ENCODE measurements around the gene PWWP2B.
"Not testable (repeated sequence)": the region's sequence is repeated elsewhere in the genome, so short reads cannot be mapped to it uniquely, and the experiment has no call there.

Gene PWWP2B

DNA sequence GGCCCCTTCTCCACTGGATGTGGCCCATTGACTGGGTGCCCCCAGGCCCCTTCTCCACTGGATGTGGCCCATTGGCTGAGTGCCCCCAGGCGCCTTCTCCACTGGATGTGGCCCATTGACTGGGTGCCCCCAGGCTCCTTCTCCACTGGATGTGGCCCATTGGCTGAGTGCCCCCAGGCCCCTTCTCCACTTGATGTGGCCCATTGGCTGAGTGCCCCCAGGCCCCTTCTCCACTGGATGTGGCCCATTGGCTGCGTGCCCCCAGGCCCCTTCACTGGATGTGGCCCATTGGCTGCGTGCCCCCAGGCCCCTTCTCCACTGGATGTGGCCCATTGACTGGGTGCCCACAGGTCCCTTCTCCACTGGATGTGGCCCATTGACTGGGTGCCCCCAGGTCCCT, 39.1 kb downstream of the PWWP2B start:
- not testable (repeated sequence) for DNase-seq

DNA sequence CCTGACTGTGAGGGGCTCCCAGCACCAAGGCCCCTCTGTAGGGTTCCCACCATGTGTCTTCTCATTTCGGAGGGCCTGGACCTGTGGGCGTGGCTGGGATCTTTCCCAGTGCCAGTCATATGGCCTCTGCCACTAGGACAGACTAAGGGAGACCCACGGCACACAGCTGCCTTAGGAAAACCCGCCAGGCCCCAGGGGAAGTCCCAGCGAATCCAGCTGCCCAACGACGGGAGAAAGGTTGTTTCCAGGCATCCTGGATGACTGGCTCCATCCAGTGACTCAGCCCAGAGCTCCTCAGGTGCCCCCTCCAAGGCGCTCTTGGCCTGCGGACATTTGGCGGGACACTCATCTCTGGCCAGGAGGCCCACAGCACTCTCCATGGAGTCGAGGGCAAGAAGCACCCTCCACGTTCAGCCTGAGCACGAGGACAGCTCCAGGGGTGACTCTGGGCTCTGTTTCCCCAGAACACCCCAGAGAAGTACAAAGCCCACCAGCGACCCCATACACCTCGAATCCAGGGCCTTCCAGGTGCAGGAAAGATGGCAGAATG, 39.9 kb downstream of the PWWP2B start:
- DNase-seq: no peak

DNA sequence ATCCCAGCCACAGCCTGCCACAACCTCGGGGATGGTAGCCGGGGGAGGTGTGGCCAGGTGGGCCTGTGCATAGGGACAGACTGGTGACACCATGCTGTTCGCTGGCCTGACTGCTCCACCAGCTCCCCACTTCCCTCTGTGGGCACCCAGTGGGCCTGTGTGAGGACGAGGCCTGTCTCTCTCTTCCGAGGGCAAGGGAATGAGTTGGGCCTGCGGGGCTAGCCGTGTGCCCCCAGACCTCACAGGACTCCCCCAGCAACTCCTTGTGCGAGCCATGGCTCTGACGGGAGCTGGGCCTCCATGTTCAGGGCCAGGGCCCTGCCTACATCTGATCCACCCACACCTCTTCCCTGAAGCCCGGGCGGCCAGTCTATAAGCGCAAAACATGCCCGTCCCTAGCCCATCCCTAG, 40.5 kb downstream of the PWWP2B start:
- DNase-seq: no peak

DNA sequence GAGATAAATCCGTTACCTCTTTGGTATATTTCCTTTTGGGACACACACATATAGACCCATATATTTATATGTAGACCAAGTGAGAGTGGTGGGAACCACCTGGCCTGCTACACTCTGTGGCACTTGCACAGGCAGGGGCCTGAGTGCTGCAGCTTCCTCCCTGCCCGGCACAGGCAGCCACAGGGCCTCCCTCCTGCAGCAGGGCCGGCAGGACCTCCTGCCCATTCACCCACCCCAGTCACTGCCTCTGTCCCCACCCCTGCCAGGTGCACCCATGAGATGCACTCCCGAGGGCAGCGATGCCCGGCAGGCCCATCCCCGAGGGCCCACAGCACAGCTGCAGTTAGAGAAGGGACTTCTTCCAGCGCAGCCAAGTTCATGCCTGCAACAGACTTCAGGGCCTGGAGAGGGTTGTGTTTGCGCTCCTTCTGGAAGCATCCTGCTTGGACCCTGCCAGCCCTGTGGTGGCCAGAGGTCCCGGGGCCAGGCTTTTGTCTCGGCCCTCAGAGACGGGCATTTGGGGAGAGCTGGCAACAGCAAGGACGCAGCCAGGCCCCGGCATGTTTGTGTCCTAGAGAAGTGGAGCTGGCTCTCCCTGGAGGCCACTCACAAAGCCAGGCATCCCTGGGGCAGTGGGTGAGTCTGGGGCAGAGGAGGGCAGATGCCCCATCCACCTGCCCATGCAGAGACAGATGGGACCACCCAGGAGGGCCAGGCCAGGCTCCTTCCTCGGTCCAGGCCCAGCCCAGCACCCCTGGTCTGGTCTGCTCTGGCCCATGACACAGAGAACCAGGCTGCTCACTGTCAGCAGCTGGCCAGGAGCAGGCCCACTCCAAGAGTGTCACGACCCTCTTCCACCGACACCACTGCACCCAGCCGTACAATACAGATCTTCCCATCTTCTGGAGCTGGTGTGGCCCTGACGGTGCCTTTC, 41.4 kb downstream of the PWWP2B start:
- DNase-seq: no peak

DNA sequence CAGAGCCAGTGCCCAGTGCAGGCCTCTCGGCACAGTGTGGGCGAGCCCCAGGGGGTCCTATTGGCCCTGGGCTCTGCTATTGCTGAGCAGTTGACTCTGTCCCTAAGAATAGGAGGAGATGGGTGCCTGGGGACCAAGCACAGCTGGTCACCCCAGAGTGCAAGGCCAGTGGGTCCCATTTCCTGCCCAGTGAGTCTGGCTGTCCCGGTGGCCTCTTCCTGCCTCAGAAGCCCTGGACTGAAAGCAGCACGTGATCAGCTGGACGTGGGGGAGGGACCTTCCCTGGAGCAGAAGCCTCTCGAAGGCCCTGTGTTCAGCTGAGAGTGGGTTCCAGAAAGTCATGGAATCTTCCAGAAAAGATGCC, 42.0 kb downstream of the PWWP2B start:
- DNase-seq: no peak

DNA sequence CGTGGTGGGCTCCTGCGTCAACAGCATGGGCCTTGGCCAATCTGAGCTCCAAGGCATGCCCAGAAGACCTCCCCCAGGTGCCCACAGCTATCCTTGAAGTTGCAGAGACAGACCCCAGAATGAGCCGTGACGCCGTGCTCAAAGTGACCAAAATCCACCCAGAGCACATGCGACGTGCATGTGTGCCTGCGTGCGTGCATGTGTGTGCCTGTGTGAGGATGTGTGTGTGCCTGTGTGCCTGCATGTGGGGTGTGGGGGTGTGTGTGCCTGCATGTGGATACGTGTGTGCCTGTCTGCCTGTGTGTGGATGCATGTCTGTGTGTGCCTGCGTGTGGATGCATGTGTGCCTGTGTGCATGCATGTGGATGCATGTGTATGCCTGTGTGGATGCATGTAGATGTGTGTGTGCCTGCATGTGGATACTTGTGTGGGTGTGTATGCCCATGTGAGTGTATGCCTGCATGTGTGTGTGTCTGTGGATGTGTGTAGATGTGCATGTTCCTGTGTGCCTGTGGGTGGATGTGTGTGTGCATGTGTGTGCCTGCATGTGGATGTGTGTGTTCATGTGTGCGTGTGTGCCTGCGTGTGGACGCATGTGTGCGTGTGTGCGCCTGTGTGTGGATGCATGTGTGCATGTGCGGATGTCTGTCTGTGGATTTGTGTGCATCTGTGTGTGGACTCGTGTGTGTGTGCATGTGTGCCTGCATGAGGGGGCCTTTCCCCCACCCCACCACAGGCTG, 42.6 kb downstream of the PWWP2B start:
- DNase-seq: no peak

DNA sequence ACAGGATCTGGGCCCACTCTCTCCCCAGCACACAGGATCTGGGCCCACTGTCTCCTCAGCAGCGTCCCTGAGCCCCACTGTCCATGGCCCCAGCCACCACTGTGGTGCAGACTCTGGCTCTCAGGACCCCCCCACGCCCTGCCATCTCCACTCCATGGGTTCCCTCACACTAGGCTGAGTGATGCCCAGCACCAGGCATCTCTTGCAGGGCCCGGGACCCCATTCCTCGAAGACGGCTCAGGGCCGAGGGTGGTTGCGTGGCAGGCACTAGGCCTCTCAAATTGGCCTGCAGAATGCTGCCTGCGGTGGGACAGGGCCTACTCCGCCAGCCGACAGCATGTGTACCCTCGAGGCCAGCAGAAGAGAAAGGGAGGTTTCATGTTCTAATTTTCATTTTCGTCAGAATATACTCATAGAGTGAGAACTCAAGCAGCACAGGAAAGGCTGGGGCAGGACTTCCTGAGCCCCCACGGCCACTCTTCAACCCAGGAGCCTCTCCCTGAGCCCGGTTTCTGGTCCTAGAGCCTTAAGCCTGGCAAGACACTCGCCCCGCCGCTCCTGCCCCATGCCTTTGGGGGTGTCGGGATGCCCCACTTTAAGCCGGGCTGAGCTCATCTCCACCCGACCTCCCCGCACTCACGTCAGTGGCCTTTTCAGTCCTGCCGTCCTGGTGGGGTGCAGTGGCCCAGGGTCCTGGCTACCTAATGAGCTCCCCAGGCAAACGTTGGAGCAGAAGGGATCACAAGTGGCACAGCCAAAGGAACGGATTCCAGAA, 44.0 kb downstream of the PWWP2B start:
- no peak for DNase-seq

DNA sequence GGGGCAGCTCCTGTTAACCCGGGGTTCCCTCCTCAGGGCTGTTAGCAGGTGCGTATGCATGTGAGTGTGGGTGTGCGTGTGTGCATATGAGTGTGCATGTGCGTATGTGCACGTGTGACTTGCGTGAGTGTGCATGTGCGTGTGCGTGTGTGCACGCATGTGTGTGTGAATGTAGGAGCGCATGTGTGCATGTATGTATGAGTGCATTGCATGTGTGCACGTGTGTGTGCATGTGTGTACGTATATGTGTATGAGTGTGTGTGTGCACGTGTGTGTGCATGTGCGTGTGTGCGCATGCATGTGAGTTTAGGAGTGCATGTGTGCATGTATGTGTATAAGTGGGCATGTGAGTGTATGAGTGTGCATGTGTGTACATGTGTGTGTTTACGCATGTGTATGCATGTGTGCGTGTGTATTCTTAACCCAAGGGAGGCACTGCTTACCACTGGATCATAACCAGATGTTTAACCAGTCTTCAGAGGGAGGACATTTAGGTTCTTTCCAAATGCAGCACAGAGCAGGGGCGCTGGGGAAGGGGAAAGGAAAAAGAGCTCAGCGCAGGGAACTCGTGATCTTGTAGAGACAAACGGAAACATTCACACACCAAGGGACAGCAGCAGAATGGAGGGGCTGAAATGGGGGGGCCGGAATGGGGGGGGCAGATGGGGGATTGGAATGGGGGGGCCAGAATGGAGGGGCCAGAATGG, 45.0 kb downstream of the PWWP2B start:
- DNase-seq: no peak

DNA sequence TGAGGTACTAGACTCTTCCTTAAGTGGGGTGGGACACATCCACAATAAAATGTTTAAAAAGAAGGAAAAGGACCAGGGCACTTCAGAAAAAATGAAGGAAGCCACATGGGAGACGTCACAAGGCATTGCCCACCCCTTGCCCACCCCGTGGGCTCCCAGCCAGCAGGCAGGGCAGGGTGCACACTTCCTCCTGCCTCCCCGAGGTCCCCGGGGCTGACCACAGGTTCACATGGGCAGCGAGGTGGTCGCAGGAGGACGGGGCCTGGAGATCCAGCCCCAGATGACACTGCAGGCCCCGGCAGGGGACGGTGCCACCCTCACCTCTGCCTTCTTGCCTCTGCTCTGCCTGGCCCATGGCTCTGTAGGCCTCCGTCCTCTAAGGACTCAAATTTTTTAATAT, 45.6 kb downstream of the PWWP2B start:
- no peak for DNase-seq

DNA sequence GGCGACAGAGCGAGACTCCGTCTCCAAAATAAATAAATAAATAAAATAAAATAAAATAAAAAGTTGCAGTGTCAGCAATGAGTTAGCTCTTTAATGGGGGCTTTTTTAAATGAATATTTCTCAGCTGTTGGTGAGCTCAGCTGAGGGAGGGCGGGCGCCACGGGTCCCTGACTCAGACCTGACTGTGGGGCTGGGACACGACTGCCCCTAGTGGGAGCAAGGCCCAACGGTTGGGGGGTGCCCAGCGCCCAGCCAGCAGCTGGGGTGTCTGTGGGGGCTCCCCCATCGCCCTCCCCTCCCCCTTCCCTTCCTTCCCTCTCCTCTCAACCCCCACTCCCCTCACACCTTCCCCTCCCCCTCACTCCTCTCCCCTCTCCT, 46.6 kb downstream of the PWWP2B start:
- DNase-seq: no peak

DNA sequence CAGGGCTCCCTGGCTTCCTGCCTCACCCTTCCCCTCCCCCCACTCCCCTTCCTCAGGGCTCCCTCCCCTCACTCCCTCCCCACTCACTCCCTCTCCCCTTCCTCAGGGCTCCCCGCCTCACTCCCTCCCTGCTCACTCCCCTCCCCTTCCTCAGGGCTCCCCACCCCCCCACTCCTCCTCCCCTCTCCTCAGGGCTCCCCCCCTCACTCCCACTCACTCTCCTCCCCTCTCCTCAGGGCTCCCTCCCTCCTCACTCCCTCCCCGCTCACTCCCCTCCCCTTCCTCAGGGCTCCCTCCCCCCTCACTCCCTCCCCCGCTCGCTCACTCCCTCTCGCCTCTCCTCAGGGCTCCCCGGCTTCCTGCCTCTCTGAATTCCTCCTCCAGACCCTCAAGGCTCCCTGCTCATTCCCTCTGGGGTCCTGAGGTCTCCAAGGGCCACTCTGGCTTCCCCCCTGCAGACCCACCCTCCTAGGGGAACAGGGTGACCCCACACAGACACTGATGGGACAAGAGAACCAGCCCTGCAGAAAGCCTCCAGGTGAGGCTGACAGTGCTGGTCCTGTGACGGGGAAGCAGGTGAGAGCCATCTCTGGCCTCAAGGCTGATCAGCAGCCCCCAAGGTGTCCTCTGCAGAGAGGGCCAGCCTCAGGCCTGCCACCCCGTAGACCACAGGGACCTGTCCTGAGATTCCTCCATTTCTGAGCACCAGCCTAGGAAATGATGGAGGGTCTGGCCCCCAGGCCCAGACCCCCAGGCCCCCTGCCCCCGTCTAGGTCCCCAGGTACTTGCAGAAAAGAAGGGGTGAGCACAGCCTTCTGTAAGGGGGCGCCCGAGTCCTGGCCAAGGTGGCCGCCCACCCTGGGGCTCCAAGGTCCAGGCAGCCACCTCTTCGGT, 47.2 kb downstream of the PWWP2B start:
- DNase-seq: no peak

DNA sequence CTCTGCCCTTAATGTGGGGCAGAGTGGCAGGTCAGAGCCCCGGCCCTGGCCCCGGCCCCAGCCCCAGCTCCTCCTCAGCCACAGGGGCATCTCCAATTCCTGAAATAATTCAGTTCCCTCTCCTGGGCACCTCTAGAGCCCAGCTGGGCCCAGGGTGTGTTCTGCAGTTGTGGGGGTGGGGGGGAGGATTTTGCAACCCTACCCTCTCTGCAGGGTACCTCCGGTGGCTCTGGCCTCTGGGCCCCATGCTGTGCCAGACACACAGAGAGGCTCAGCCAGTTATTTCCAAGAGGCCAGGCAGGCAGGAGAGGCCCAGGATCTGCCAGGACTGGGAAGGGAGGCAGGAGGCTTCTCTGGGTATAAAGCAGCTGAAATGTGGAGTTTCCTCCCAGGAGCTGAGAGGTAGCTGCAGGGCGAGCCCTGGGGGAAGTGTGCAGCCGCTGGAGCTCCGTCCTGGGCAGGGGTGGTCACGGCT, 47.9 kb downstream of the PWWP2B start:
- DNase-seq: no peak

DNA sequence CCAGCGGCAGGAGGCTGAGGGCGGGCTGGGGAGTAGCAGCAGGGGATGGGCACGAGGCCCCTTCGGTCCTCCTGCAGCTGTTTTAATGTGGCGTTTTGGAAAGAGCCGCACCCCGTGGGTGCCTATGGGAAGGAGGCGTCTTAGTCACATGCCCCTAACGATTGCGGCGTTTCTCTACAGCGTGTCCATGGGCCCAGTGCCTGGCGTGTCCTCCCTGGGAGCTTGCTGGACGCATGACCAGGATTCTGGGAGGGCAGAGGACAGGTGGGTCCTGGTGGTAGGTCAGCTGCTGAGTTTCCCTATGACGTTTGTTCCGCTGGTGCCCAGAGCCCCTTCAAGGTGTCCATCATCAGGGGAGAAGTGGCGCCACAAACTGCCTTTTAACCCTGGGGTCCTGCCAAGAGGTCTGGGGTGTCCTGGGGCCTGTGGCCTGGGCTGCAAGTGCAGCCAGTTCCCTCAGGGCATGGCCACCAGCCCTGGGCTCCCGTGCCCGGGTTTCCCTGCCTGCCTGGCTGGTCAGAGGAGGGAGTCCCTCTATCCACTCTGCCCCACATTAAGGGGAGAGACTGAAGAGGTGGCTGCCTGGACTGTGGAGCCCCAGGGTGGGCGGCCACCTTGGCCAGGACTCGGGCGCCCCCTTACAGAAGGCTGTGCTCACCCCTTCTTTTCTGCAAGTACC, 48.7 kb downstream of the PWWP2B start:
- no peak for DNase-seq

DNA sequence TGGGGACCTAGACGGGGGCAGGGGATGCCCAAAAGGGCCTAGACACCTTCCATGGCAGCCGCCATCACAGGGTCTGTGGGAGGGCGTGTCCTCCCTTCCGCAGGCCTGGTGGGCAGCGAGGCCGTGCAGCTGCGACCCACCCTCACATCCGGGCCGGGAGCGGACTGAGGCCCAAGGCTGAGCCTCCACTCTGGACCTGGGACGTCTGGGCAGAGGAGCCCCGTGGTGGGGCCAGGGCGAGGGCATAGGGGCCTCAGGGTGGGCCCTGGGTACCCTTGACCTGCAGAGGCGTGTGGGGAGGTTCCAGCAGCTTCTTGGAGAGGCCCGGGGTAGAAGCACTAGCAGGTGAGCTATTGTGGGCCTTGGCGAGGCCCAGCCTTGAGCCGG, 49.2 kb downstream of the PWWP2B start:
- DNase-seq: no peak

DNA sequence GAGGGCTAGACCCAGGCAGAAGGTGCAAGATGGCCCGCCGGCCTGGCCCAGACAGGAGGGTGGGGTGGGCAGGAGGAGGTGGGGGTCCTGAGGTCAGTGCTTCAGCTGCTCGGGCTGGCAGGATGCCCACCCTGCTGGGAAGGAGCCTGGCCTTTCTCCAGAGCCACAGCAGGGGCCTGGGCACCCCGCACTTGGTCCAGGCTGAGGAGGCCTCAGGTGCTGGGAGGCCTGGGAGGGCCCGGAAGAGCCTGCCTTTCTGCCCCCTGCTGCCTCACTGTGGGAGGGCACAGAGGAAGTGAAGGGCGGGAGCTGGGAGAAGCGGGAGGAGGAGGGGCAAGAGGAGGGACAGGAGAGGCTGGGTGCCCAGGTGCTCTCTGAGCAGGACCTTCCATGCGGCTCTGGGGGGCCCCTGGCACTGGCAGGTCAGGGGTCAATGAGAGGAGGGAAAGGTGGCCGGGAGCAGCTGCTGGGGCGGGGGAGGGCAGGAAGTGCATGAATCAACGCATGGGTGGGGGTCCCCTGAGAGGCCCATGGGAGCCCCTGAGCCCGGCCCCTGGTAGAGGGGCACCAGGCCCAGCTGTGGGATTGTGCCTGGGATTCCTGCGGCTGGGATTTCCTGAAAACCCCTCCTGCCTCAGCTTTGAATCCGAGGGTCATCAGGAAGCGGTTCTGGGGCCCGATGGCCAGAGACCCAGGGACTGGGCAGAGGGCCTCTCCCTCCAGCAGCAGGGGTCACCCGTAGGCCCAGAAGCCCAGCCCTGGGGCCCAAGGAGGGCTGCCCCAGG, 49.9 kb downstream of the PWWP2B start:
- no peak for DNase-seq

DNA sequence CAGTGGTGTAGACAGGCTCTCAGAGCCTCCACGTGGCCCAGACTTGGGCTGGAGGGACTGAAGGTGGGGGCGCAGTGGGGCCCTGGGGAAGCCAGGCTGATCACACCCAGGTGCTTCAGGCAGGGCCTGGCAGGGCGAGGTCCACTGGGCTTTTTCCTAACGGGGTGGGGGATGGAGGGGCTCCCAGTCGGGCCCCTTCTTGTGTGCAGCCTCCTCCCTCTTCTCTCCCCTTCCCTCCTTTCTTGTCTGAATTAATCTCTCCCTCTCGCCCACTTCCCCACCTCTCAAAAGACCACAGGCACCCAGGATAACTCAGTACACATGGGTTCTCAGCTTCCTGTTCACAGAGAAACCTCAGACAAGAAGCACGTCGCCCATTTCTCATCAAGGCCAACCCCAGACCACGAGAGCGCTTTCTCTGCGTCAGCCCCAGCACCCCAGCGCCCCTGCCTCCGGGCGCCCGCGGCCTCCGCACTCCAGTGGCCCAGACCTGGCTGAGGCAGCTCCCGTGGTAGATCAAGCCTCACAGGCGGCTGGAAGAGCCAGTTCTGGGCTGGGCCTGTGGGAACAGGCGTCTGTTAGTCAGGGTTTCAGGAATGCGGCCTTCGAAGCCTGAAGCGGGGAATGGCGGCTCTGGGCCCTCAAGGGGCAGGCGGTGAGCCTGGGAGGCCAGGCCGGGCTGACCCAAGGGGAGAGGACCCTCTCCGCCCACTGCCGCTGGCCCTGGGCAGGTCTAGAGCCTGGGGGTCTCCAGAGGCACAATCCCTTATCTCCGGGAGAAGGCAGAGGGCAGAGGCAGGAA, 50.6 kb downstream of the PWWP2B start:
- DNase-seq: no peak

DNA sequence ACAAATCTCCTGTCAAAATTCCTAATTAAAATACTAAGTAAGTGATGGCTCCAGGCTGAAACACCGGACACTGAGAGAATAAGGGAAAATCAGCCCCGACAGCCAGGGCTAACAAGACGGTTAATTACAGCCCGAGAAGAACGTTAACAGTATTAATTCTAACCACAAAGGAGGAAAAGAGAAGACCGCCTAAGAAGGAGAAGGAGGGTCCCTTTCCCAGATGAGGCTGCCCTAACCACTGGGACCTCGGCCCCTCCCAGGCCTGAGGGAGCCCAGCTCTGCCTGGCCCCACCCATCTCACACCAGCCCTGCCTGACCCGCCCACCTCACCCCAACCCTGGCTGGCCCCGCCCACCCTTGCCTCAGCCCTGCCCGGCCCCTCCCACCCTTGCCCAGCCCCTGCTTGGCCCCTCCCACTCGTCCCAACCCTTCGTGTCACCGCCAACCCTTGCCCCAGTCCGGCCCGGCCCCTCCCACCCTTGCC, 51.3 kb downstream of the PWWP2B start:
- no peak for DNase-seq

DNA sequence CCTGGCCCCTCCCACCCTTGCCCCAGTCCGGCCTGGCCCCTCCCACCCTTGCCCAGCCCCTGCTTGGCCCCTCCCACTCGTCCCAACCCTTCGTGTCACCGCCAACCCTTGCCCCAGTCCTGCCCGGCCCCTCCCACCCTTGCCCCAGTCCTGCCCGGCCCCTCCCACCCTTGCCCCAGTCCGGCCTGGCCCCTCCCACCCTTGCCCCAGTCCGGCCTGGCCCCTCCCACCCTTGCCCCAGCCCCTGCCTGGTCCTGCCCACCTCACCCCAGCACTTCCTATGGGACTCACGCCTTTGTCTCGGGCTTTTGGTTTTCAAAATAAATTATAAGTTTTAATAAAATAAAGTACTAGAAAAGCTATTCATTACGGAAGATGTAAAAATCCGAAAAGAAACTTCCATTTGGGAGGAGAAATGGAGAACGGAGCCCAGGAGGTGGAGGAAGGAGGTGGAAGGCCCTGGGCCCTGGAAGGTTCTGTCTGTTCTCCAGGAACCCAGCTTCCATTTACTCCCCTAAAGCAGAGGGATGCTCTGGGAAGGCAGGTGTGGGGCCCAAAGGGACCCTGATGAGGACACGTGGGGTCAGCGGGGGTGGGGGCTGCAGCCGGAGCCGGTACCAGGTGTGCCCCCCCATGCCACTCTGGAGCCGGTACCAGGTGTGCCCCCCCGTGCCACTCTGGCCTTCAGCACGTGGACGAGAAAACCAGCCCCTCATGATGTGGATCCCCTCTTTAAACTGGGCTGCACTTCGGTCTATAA, 52.2 kb downstream of the PWWP2B start:
- no peak for DNase-seq

Measured in cerebellar nuclear complex (tissue), 1 donor.